ENCODE results near the gene NTHL1. TPM values are rescaled to one million over a fixed set of nuclear protein-coding genes. Genes with fewer than 3 reads are reported as not detected.

NTHL1 gene
- total and polyA plus RNA-seq, 2 of the 8 experiments (the other 6 are each of a cell fraction or from before 2014, with no cell fraction given) = 70.9 to 150 TPM

DNA sequence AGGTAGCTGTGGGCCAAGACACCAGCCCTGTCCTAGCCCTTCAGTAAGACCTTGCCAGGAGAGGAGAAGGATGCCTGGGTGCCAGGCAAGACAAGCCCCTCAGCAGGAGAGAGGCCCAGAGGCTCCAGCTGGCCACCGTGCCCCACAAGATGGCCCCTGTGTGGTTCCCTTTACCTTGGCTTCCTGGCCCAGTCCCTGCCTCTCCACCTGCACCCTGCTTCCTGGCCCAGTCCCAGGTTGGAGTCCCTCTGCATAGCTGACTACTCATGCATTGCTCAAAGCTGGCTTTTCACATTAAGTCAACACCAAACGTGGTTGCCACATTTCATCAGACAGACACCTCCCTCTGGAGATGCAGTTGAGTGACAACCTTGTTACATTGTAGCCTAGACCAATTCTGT lies 53.9 kb downstream of the NTHL1 start:
- DNase-seq (ENCODE audit: low read depth in 1 of 2, low spot score in 2 of 2) (no peak), FAIRE-seq (no peak)
- CTCF ChIA-PET (ENCODE audit: partially characterized antibody) = interaction anchor here (0.7 to 6.8 kb wide), 4 partner anchors 11 to 1646 kb away, joined by 3 to 55 read pairs (median 8); partner anchors contain the start of gene NOXO1
- Histone ChIP-seq H4K20me1 (replicated peaks in 1 of 2; ENCODE audit: control insufficient read depth in 1 of 2, insufficient read depth in 2 of 2, low read length in 2 of 2) (peaks cover 7 to 8% of the 10 kb centered on the region in 2 experiments), H3K9me3 (ENCODE audit: insufficient read depth in 2 of 2, low read depth in 1 of 2, low read length in 1 of 2) (no peaks in the 10 kb centered on the region), H4K8ac (ENCODE audit: extremely low read depth, insufficient read depth, low read length) (no peak overlapping the region), H3K36me3 (ENCODE audit: control insufficient read depth in 2 of 4, insufficient read depth in 4 of 4, low read length in 3 of 4) (peaks cover 3 to 13% (median 8%) of the 10 kb centered on the region in 4 experiments; a peak in 5 of 8 replicates), H2BK5ac (ENCODE audit: low read depth, low read length) (no peak overlapping the region), H3K14ac (ENCODE audit: insufficient read length) (no peak overlapping the region), H3K4ac (replicated peaks; ENCODE audit: insufficient read length, low read depth, low read length) (no peak overlapping the region), H2BK120ac (replicated peaks; ENCODE audit: low read depth, low read length) (no peak overlapping the region), H2BK12ac (ENCODE audit: low read depth, low read length) (no peak overlapping the region), H3K23me2 (ENCODE audit: low read depth, low read length) (peaks cover 22% of the 10 kb centered on the region; the same call in 1 of the 2 replicates), H3K4me2 (ENCODE audit: insufficient read depth in 1 of 2, low read depth in 2 of 2, low read length in 2 of 2) (peak overlapping the region in 1 of 2 experiments; percentile 83; a peak in 2 of 4 replicates), H2AFZ (ENCODE audit: low read length) (no peak overlapping the region), H3K9ac (replicated peaks in 1 of 4; ENCODE audit: extremely low read depth in 1 of 4, low read depth in 3 of 4, low read length in 3 of 4) (no peak overlapping the region; a peak in 1 of 7 replicates), H3K4me1 (replicated peaks in 1 of 4; ENCODE audit: control insufficient read depth in 3 of 4, insufficient read depth in 4 of 4, low read length in 3 of 4) (peaks cover 0 to 22% (median 18%) of the 10 kb centered on the region in 4 experiments; a peak in 6 of 7 replicates), H3K56ac (replicated peaks; ENCODE audit: insufficient read length, low read depth, low read length) (no peak overlapping the region), H2AK5ac (ENCODE audit: low read depth, low read length) (no peak overlapping the region), H4K5ac (ENCODE audit: insufficient read length, low read depth, low read length) (no peak overlapping the region), H3K79me2 (ENCODE audit: control insufficient read depth in 1 of 2, insufficient read depth in 2 of 2, low read length in 2 of 2) (no peaks in the 10 kb centered on the region), H2BK15ac (ENCODE audit: low read length) (no peak overlapping the region), H4K91ac (replicated peaks; ENCODE audit: insufficient read length, low read length) (no peak overlapping the region), H3K27me3 (replicated peaks in 1 of 4; ENCODE audit: control insufficient read depth in 3 of 4, extremely low read depth in 1 of 4, insufficient read depth in 3 of 4, low read length in 3 of 4) (peaks cover 4 to 32% (median 20%) of the 10 kb centered on the region in 4 experiments), H3K23ac (ENCODE audit: insufficient read length) (no peak overlapping the region), H2BK20ac (ENCODE audit: low read length) (no peak overlapping the region), H3K4me3 (ENCODE audit: extremely low read depth in 1 of 4, insufficient read depth in 2 of 4, low read depth in 3 of 4, low read length in 4 of 4) (peak overlapping the region in 1 of 4 experiments; percentile 82; a peak in 1 of 8 replicates), H3K79me1 (ENCODE audit: low read depth, low read length) (no peaks in the 10 kb centered on the region), H3K18ac (ENCODE audit: extremely low read depth, low read length) (no peak overlapping the region), H3K27ac (ENCODE audit: low read depth, low read length) (no peak overlapping the region)
- WGBS, 2 experiments (ENCODE audit: extremely low coverage in 1 of 2, insufficient coverage in 1 of 2, insufficient read length in 1 of 2, insufficient replicate concordance in 2 of 2, low coverage in 1 of 2, low lambda C conversion rate in 2 of 2, missing lambda C conversion rate in 1 of 2) = 97% methylated on average over 2 of the region's 2 CpGs; no CpG with 5 or more reads in 1 of the 2 experiments
- POLR2A ChIA-PET (ENCODE audit: partially characterized antibody) = interaction anchor here (0.7 to 28.2 kb wide), 9 partner anchors 10 to 1038 kb away, joined by 3 to 736 read pairs (median 6); partner anchors contain the start of genes GFER, NDUFB10, RNF151 and RPS2
- TF ChIP-seq ZNF274 (IDR thresholded peaks at IDR 0.05; ENCODE audit: borderline replicate concordance, extremely low read depth, low read length) = no peak
- no peak for TF ChIP-seq SIRT6 (IDR thresholded peaks at IDR 0.05; ENCODE audit: low read length)

Data from H1 (cell line).